HUDEP-2 (cell line): ENCODE data around the gene TMPRSS9.
"Not testable (repeated sequence)": the region's sequence is repeated elsewhere in the genome, so short reads cannot be mapped to it uniquely, and the experiment has no call there.

Experiments
- DNase-seq, 76 experiments: peaks; one replicate each; lab custom pipeline; 2025; ENCODE audit not compliant: unreplicated experiment in 76 of 76; lab: John Stamatoyannopoulos, UW

The TMPRSS9 gene

DNA sequence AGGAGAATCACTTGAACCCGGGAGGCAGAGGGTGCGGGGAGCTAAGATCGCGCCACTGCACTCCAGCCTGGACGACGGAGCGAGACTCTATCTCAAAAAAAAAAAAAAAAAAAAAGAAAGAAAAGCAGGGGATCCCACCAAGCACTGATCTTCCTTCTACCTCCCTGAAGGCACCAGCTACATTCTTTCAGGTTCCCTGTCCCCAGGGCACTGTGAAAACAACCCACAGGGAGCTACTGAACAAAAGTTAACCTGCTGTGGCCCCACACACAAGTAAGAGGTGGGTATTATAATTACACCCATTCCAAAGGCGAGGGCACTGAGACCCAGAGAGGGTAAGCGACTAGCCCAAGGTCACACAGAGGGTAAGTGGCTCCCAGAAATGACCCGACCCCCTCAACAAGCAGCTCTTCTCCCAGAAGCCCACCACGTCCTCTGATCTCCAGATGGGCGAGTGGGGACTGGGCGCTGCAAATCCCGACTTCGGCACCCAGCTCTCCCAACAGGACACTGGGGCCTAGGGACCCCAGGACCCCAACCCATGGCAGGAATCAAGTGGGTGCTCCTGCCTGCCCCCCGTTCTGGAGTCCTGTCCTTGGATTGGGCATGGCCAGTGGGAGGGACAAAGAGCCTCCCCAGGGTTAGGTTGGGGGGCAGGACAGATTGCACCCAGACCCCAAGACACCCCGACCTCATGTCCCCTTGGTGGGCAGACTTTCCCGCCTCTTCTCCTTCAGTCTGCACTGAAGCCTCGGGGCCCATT lies 94.3 kb downstream of the TMPRSS9 start:
- DNase-seq = no peak

DNA sequence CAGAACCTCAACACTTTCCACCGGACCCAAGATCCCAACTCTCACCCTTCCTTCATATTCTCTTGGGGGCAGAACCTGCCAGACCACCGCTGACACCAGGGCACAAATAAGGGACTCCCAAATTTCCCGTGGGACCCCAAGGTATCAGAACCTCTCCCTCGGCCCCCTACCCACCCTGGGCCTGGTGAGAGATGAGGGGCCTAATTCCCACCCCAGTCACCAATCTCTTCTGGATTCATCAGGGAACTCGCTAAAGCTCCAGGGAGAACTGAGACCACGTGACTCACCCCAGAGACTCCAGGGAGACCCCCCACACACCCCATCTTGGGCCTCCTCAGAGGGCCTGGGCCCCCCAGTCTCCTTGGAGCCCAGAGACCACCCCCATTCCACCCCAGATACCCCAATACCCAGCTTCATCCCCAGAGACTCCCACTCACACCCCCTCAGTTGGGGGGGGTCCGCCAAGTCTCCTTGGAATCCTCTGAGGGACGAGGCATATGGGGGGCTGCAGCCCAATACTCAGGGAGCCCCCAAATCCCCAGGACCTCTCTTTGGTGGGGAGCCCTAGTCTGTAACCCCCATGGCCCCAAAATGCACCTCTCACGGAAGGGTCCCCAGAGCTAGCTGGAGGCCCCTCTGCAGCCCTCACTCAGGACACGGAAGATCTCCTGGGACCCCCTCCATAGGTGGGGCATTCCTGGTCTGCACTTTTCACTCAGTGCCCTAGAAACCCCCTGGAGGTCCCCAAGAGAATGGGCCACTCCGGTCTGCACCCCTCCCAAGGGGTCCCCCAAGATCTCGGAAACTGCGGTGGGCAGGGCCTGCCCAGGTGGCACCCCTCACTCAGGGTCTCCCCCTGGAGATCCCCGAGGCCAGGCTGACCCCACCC lies 95.1 kb downstream of the TMPRSS9 start:
- DNase-seq = no peak

GRCh38 chr19:2455851-2456570 lies 95.9 kb downstream of the TMPRSS9 start:
- DNase-seq = peak in 39 of 76 experiments; percentile 11 to 59 (median 32)

DNA sequence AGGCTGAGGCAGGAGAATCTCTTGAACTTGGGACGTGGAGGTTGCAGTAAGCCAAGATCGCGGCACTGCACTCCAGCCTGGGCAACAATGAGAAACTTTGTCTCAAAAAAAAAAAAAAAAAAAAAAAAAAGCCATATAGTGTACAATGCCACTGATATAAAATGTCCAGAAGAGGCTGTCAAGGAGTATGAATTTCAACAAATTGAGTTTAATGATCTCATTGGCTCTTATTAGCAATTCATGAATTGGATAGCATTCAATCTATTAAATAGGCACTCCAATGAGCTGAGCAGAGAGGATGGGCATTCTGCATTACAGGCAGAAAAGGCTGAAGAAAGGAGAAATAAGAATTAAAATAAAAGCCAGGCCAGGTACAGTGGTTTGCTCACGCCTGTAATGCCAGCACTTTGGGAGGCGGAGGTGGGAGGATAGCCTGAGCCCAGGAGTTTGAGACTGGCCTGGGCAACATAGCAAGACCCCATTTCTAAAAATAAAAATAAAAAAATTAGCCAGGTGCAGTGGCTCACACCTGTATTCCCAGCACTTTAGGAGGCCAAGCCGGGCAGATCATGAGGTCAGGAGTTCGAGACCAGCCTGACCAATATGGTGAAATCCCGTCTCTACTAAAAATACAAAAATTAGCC lies 97.5 kb downstream of the TMPRSS9 start:
- no peak for DNase-seq

- DNase-seq = no peak
Measured at GRCh38 chr19:2458054-2458453, 98.0 kb downstream of the TMPRSS9 start.

DNA sequence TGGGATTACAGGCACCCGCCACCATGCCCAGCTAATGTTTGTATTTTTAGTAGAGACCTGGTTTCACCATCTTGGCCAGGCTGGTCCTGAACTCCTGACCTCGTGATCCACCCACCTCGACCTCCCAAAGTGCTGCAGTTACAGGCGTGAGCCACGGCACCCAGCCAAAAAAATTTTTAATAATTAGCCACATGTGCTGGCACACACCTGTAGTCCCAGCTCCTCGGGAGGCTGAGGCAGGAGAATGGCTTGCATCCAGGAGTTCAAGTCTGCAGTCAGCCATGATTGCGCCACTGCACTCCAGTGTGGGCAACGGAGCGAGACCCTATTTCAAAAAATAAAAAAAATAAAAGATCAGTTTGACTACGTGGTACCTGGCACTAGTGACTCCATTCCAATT lies 98.7 kb downstream of the TMPRSS9 start:
- DNase-seq = not testable (repeated sequence)

DNA sequence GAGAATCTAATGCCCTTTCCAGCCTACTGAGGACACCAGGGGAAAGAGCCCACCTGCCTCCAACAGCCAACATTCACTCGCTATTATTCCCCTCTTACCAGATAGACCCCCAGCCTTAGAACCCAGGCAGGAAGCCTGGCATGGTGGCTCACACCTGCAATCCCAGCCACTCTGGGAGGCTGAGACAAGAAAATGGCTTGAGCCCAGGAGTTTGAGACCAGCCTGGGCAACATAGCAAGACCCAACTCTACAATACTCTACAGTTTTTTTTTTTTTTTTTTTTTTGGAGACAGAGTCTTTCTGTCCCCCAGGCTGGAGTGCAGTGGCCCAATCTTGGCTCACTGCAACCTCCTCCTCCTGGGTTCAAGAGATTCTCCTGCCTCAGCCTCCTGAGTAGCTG lies 100.2 kb downstream of the TMPRSS9 start:
- DNase-seq = no peak

DNA sequence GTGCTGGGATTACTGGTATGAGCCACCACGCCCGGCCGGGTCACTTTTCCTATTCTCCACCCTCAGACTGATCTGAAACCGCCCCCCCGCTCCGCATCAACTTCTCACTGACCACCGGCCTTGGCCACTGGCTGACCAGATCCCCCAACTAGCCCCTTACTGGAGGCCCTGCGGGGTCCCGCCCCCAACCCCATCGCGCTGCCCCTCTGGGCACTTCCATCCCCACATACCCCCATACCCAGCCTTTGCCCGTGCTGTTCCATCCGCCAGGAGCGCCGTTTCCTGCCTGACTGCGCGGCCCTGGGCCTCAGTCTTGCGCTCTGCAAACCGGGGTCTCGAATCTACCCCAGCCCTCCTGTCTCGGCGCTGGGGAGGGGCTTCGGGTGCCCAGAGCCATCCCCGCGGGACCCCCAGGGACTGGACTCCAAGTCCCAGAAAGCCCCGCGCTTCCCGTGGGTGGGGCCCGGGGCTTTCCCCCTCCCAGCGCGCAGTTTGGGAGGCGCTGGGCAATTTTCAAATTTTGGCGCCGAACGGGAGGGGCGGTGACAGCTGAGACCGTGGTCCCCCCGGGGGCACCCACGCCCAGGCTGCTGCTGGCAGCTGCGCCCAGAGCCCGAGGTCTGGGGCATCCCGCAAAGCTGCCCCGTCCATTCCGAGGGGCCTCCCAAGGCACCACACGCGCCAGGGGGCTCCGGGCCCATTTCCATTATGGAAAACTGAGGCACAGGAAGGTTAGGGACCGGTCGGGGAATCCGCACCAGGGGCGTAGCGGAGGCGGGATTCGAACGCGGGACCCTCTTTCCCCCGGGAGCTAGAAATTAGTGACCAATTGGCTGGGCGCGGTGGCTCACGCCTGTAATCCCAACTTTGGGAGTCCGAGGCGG lies 101.9 kb downstream of the TMPRSS9 start:
- DNase-seq = peak in 56 of 76 experiments; percentile 8 to 79 (median 42)

- no peak for DNase-seq
Measured at GRCh38 chr19:2462635-2463421, 102.8 kb downstream of the TMPRSS9 start.

DNA sequence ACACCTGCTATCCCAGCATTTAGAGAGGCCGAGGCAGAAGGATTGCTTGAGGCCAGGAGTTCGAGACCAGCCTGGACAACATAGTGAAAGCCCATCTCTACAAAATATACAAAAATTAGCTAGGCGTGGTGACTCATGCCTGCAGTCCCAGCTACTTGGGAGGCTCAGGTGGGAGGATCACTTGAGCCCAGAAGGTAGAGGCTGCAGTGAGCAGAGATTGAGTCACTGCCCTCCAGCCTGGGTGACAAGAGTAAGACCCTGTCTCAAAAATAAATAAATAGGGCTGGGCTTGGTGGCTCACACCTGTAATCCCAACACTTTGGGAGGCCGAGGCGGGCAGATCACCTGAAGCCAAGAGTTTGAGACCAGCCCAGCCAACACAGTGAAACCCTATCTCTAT lies 103.6 kb downstream of the TMPRSS9 start:
- DNase-seq = not testable (repeated sequence)

- DNase-seq = no peak
Measured at GRCh38 chr19:2464389-2464788, 104.3 kb downstream of the TMPRSS9 start.

- no peak for DNase-seq
Measured at GRCh38 chr19:2468596-2468995, 108.5 kb downstream of the TMPRSS9 start.

DNA sequence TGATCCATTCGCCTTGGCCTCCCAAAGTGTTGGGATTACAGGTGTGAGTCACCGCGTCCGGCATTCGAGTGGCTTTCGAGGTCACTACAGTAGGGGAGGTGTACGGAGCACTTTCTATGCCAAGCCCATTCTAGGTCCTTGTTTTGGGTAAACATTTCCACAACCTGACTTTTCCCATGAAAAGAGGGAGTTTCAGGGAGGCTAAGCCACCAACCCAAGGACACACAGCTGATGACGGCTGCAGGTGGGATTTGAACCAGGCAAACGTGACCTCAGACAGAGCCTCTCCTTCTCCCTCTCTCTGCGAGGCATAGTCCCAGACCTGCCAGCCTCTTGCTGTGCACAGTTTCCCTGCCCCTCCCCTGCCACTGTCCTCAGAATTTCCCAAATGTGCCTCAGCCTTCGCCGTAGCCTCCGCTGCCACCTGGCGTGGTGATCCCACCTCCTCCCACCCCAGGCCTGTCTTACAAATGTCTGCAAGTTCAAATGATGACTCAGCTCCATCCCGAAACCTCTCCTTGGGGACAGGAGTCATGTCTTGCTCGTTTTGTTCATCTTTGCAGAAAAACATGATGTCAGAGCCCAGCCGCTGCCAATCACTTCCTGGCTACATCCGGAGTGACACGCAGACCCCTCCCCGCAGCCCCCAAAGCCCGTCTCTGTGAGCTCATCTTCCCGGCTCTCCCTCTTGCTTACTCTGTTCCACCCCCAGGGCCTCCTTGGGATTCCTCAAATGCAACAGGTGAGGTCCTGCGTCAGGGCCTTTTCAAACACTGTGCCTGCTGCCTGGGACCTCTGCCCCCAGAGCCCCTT lies 109.2 kb downstream of the TMPRSS9 start:
- DNase-seq = no peak

GRCh38 chr19:2469915-2470200 lies 109.8 kb downstream of the TMPRSS9 start:
- not testable (repeated sequence) for DNase-seq

DNA sequence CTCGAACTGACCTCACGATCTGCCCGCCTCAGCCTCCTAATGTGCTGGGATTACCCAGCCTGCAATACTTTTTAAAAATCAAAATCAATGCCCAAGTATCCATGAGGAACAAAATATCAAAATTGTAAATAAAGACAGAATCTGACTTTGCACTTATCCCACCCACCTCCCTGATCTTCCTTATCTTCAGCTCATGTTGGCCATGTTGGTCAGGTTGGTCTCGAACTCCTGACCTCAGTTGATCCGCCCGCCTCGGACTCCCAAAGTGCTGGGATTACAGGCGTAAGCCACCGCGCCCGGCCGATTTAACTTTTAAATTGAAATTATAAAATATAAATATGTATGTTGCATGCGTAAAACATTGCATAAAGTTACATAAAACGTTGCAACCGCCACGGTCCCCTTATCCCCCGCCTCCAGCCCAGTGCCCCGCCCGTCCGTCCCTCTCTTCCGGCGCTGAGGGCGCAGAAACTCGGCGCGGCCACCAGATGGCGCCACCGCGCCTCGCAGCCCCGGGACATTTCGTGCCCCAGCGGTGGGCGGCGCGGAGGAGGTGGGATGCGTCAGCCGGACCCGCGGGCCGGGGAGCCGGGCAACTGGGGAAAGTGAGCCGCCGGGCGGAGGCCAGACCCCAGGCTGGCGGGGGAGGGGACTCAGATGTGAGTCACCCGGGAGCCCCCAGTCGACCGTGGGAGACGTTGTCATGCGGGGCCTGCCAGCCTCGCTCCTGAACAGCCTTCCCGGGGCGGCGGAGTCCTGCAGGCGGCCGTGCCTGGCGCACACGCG lies 114.4 kb downstream of the TMPRSS9 start:
- DNase-seq = peak in 67 of 76 experiments; percentile 22 to 88 (median 69)

DNA sequence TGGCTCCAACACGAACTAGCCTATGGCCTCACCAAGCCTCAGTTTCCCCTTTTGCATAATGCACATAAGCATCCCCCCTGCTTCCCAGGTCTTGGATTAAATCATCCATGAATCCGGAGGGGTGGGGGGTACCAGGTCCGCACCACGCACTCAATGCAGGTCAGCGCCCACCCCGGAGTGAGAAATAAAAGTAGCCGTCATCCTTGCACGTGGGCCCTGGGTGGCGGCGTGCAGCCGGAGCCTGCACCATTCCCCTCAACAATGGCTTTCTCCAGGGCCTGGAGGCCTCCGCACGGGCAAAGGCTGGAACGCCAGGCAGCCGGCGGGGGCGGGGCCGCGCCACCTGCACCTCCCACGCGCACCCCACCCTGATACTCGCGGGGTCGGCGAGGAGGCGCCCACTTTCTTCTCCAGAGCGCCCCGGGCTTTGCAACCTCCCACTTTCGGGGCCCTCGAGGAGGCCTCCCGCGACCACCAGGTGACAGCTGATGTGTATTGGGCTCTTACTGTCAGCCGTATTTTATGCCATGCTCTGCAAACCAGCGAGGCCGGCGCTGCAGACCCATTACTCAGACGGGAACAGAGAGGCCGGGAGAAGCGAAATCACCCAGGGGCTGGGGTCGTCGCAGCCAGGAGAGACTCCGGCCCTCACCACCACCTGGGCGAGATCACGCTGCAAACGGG lies 115.1 kb downstream of the TMPRSS9 start:
- DNase-seq = peak in 27 of 76 experiments; percentile 17 to 91 (median 42)
